HEK293T (cell line): ENCODE results near the gene NRG3.

Experiments used
- CTCF ChIA-PET: fragments of 350-600 bp; formaldehyde crosslinking; extraction: SDS; loops from one replicate; lab custom pipeline; 2021; ENCODE audit warnings: antibody characterized with exemption, inconsistent platforms; lab: Yijun Ruan, JAX
- POLR2A ChIA-PET: fragments of 350-600 bp; formaldehyde crosslinking; extraction: SDS; loops from one replicate; lab custom pipeline; 2020; ENCODE audit warnings: antibody characterized with exemption, inconsistent platforms; lab: Yijun Ruan, JAX
- DNase-seq: peaks from one replicate; pipeline ENCODE4 v3.0.0; 2012; ENCODE audit warnings: mixed read lengths; ENCODE audit errors: extremely low spot score
- ARNT ChIP-seq: fragments of 450-650 bp; IDR thresholded peaks from 2 replicates; pipeline ENCODE4 v1.6.1; 2017; ENCODE audit warnings: mild to moderate bottlenecking
- BHLHE40 ChIP-seq: fragments of 450-650 bp; IDR thresholded peaks from 2 replicates; pipeline ENCODE4 v1.6.1; 2016; ENCODE audit warnings: mild to moderate bottlenecking, moderate library complexity, borderline replicate concordance
- CTBP1 ChIP-seq: fragments of 450-650 bp; IDR thresholded peaks from 2 replicates; pipeline ENCODE4 v1.6.1; 2016; ENCODE audit warnings: borderline replicate concordance
- ELF4 ChIP-seq: fragments of 450-650 bp; IDR thresholded peaks from 2 replicates; pipeline ENCODE4 v1.6.1; 2017; ENCODE audit warnings: antibody characterized with exemption
- FOXA1 ChIP-seq: fragments of 450-650 bp; IDR thresholded peaks from 2 replicates; pipeline ENCODE4 v1.6.1; 2016; ENCODE audit warnings: mild to moderate bottlenecking
- FOXK2 ChIP-seq: fragments of 450-650 bp; IDR thresholded peaks from 2 replicates; pipeline ENCODE4 v1.6.1; 2016; ENCODE audit warnings: mild to moderate bottlenecking
- FOXM1 ChIP-seq: fragments of 450-650 bp; IDR thresholded peaks from 2 replicates; pipeline ENCODE4 v1.6.1; 2017; ENCODE audit warnings: mild to moderate bottlenecking, borderline replicate concordance
- HDGF ChIP-seq: fragments of 450-650 bp; IDR thresholded peaks from 2 replicates; pipeline ENCODE4 v1.6.1; 2017; ENCODE audit warnings: antibody characterized with exemption, borderline replicate concordance
- L3MBTL2 ChIP-seq: fragments of 450-650 bp; conservative IDR thresholded peaks from 2 replicates; pipeline ENCODE4 v1.6.1; 2016; ENCODE audit warnings: mild to moderate bottlenecking
- LEF1 ChIP-seq: fragments of 450-650 bp; IDR thresholded peaks from 2 replicates; pipeline ENCODE4 v1.6.1; 2017; ENCODE audit warnings: mild to moderate bottlenecking, borderline replicate concordance
- NFRKB ChIP-seq: fragments of 450-650 bp; IDR thresholded peaks from 2 replicates; pipeline ENCODE4 v1.6.1; 2016; ENCODE audit warnings: mild to moderate bottlenecking, moderate library complexity
- PKNOX1 ChIP-seq: fragments of 450-650 bp; IDR thresholded peaks from 2 replicates; pipeline ENCODE4 v1.6.1; 2016
- SP1 ChIP-seq: fragments of 450-650 bp; IDR thresholded peaks from 2 replicates; pipeline ENCODE4 v1.6.1; 2017
- SUZ12 ChIP-seq: fragments of 450-650 bp; IDR thresholded peaks from 2 replicates; pipeline ENCODE4 v1.6.1; 2016; ENCODE audit warnings: mild to moderate bottlenecking
- TARDBP ChIP-seq: fragments of 450-650 bp; IDR thresholded peaks from 2 replicates; pipeline ENCODE4 v1.6.1; 2016
- ZNF384 ChIP-seq: fragments of 450-650 bp; IDR thresholded peaks from 2 replicates; pipeline ENCODE4 v1.6.1; 2016

The NRG3 gene

GRCh38 chr10:82628373-82628772 is 753.4 kb downstream of the NRG3 start:
- no peak for DNase-seq
- ChIA-PET CTCF (no interaction called here), POLR2A (no interaction called here)
- TF ChIP-seq L3MBTL2 (no peak), LEF1 (no peak), SUZ12 (no peak), CTBP1 (no peak), ARNT (no peak), TARDBP (no peak), NFRKB (no peak), PKNOX1 (no peak)

- no peak for DNase-seq
- CTCF ChIA-PET = no interaction called here
- TF ChIP-seq TARDBP (no peak), FOXA1 (no peak), ARNT (no peak), L3MBTL2 (no peak), HDGF (no peak), SUZ12 (no peak), ZNF384 (no peak), FOXK2 (no peak), LEF1 (no peak), PKNOX1 (no peak), BHLHE40 (no peak), SP1 (no peak), FOXM1 (no peak), NFRKB (no peak), ELF4 (no peak)
- POLR2A ChIA-PET = no interaction called here
Measured at GRCh38 chr10:82643076-82643475, 768.1 kb downstream of the NRG3 start.

- CTCF ChIA-PET = no interaction called here
- TF ChIP-seq ARNT = no peak
- TF ChIP-seq PKNOX1 = no peak
- TF ChIP-seq BHLHE40 = no peak
- no peak for TF ChIP-seq ZNF384
- no peak for TF ChIP-seq CTBP1
- no peak for TF ChIP-seq FOXA1
- no peak for TF ChIP-seq LEF1
- no peak for TF ChIP-seq FOXK2
- no peak for TF ChIP-seq ELF4
- TF ChIP-seq L3MBTL2 = no peak
- DNase-seq = no peak
- POLR2A ChIA-PET = no interaction called here
Measured at GRCh38 chr10:82643601-82644000, 768.6 kb downstream of the NRG3 start.

- POLR2A ChIA-PET = no interaction called here
Measured at GRCh38 chr10:82645221-82645620, 770.2 kb downstream of the NRG3 start.

GRCh38 chr10:82653244-82654155 is 778.5 kb downstream of the NRG3 start:
- CTCF ChIA-PET = no interaction called here
- no peak for DNase-seq

More at GRCh38 chr10:82645221-82645620, 770.2 kb downstream of the NRG3 start:
- CTCF ChIA-PET = no interaction called here
- TF ChIP-seq SUZ12 (no peak), ZNF384 (no peak), FOXM1 (no peak), SP1 (no peak), CTBP1 (no peak)
- DNase-seq = no peak

GRCh38 chr10:82660205-82660604 is 785.2 kb downstream of the NRG3 start:
- DNase-seq = no peak
- TF ChIP-seq BHLHE40 = no peak
- no peak for TF ChIP-seq L3MBTL2
- no peak for TF ChIP-seq ELF4
- no peak for TF ChIP-seq ARNT
- TF ChIP-seq PKNOX1 = no peak
- TF ChIP-seq FOXM1 = no peak
- no peak for TF ChIP-seq HDGF
- no peak for TF ChIP-seq NFRKB
- TF ChIP-seq ZNF384 = no peak
- TF ChIP-seq FOXA1 = no peak
- no peak for TF ChIP-seq LEF1
- no peak for TF ChIP-seq TARDBP
- no peak for TF ChIP-seq CTBP1
- no peak for TF ChIP-seq SUZ12
- TF ChIP-seq SP1 = no peak
- no peak for TF ChIP-seq FOXK2
- ChIA-PET CTCF (no interaction called here), POLR2A (no interaction called here)

More at GRCh38 chr10:82653244-82654155, 778.5 kb downstream of the NRG3 start:
- TF ChIP-seq NFRKB (no peak), FOXK2 (no peak), L3MBTL2 (no peak), FOXA1 (no peak)
- POLR2A ChIA-PET = no interaction called here
